GM13976 (cell line): ENCODE data around the gene OR6A2.
"Not testable (repeated sequence)": the region's sequence is repeated elsewhere in the genome, so short reads cannot be mapped to it uniquely, and the experiment has no call there.

Experiments used
- DNase-seq: peaks from one replicate; pipeline ENCODE4 v3.0.0; 2012; ENCODE audit warnings: low spot score
- CTCF ChIP-seq: IDR thresholded peaks from 2 replicates; pipeline ENCODE4 v1.5.1; 2012; ENCODE audit warnings: borderline replicate concordance, mild to moderate bottlenecking; ENCODE audit not compliant: insufficient read depth; ENCODE audit errors: extremely low read depth, missing control alignments, control extremely low read depth
- in situ Hi-C: fragments of 300-500 bp; cut with MboI; formaldehyde crosslinking; loops from one replicate; pipeline ENCODE4 v1.12.0; 2022; ENCODE audit warnings: low sequenced_read_pairs, mixed read lengths, inconsistent platforms; ENCODE audit not compliant: unreplicated experiment

The OR6A2 gene

GRCh38 chr11:6812390-6813005 lies 13.0 kb upstream of the OR6A2 start:
- TF ChIP-seq CTCF: peak; percentile 86
- in situ Hi-C loops: no loop called here
- peak; percentile 76 for DNase-seq

- DNase-seq, in situ Hi-C loops: not testable (repeated sequence)
Measured at GRCh38 chr11:6801075-6801474, 1.6 kb upstream of the OR6A2 start.

- no peak for DNase-seq
- in situ Hi-C loops: no loop called here
- no peak for TF ChIP-seq CTCF
Measured at GRCh38 chr11:6794639-6795038, 4.8 kb downstream of the OR6A2 start.

- in situ Hi-C loops: no loop called here
- TF ChIP-seq CTCF: no peak
- DNase-seq: no peak
Measured at GRCh38 chr11:6790546-6790945, 8.9 kb downstream of the OR6A2 start.

- DNase-seq: no peak
- no peak for TF ChIP-seq CTCF
- in situ Hi-C loops: no loop called here
Measured at GRCh38 chr11:6782720-6783119, 16.8 kb downstream of the OR6A2 start, which contains the start of gene OR2AG1. TSS of gene OR2AG1 (plus strand) at chr11:6783020. CDS start at chr11:6785038, 2,018 bp downstream.

- in situ Hi-C loops: no loop called here
- no peak for TF ChIP-seq CTCF
- no peak for DNase-seq
Measured at GRCh38 chr11:6780829-6781228, 18.7 kb downstream of the OR6A2 start.

GRCh38 chr11:6778518-6778917 lies 21.0 kb downstream of the OR6A2 start:
- in situ Hi-C loops: no loop called here
- TF ChIP-seq CTCF: no peak
- DNase-seq: no peak
